H1 (cell line): ENCODE results near the gene PSME4. TPM values are rescaled to one million over a fixed set of nuclear protein-coding genes. Genes with fewer than 3 reads are reported as not detected.

Source experiments
- CTCF ChIP-seq, 3 experiments: IDR thresholded peaks; 1 replicate in 2 of 3; 2 replicates in 1 of 3; pipeline versions ENCODE4 v1.5.1 to v1.6.1; 2011; ENCODE audit warnings: low read length in 3 of 3, mild to moderate bottlenecking in 3 of 3, inconsistent platforms in 2 of 3, low read depth in 1 of 3, moderate library complexity in 1 of 3; ENCODE audit not compliant: insufficient read depth in 1 of 3; ENCODE audit errors: control extremely low read depth in 1 of 3
- EZH2 ChIP-seq: fragments of 200-600 bp; sonication (generic); IDR thresholded peaks from 2 replicates; pipeline ENCODE4 v1.7.1; 2012; ENCODE audit warnings: low read depth, mild to moderate bottlenecking, moderate library complexity, low read length, inconsistent platforms; ENCODE audit not compliant: severe bottlenecking
- KDM4A ChIP-seq: IDR thresholded peaks from one replicate; pipeline ENCODE4 v1.7.1; 2012; ENCODE audit warnings: low read depth, mild to moderate bottlenecking, moderate library complexity, low read length, inconsistent platforms; ENCODE audit not compliant: severe bottlenecking
- NANOG ChIP-seq: IDR thresholded peaks from 2 replicates; pipeline ENCODE4 v1.6.1; 2011; ENCODE audit warnings: low read length, low read depth, mild to moderate bottlenecking, inconsistent platforms; ENCODE audit not compliant: insufficient read depth, poor library complexity, severe bottlenecking
- RXRA ChIP-seq: IDR thresholded peaks from 2 replicates; pipeline ENCODE4 v1.6.1; 2011; ENCODE audit warnings: low read depth, mild to moderate bottlenecking, low read length, moderate library complexity; ENCODE audit not compliant: insufficient read depth
- SUZ12 ChIP-seq: fragments of 200-600 bp; sonication (generic); IDR thresholded peaks from 2 replicates; pipeline ENCODE4 v1.6.1; 2012; ENCODE audit warnings: mild to moderate bottlenecking, inconsistent platforms, low read length, moderate library complexity, mixed read lengths
- YY1 ChIP-seq: IDR thresholded peaks from 2 replicates; pipeline ENCODE4 v1.6.1; 2011; ENCODE audit warnings: low read depth, mild to moderate bottlenecking, low read length
- polyA plus RNA-seq, 7 experiments: library from polyadenylated mRNA; depleted of rRNA in 3 of 7; stranded (reverse) in 5 of 7; unstranded in 2 of 7; fragments of >200 nt in 5 of 7; fragments of 200-250 nt in 2 of 7; gene quantifications; 1 replicate in 5 of 7; 2 replicates in 1 of 7; 4 replicates in 1 of 7; pipeline versions ENCODE4 v1.2.1 to v1.2.3, GENCODE V29; 2011 to 2013; ENCODE audit warnings: missing spikeins in 2 of 7, mixed read lengths in 2 of 7
- total RNA-seq: library from RNA; stranded (reverse); fragmentation: NEBNext Ultra II Directional; extraction: Animal tissue kit (Norgen Biotek cat#: 25700); gene quantifications from 2 replicates; pipeline ENCODE4 v1.2.1, GENCODE V29; 2021
- TF ChIP-seq, protein P1 (sequence below): IDR thresholded peaks from 2 replicates; pipeline ENCODE4 v1.6.1; 2012; ENCODE audit warnings: low read length, inconsistent platforms

Gene PSME4
- total and polyA plus RNA-seq, 2 of the 8 experiments (the other 6 are each of a cell fraction or from before 2014, with no cell fraction given), result 42.2 to 116 TPM

GRCh38 chr2:53829273-53829979 lies 141.4 kb downstream of the PSME4 start (continued):
- TF ChIP-seq NANOG (no peak), YY1 (no peak), EZH2 (no peak), CTCF (IDR thresholded peaks at IDR 0.05; ENCODE audit: control extremely low read depth in 1 of 3, insufficient read depth in 1 of 3, low read depth in 1 of 3, low read length in 3 of 3) (no peak), KDM4A (no peak), RXRA (no peak), SUZ12 (no peak)
- TF ChIP-seq, protein P1, sequence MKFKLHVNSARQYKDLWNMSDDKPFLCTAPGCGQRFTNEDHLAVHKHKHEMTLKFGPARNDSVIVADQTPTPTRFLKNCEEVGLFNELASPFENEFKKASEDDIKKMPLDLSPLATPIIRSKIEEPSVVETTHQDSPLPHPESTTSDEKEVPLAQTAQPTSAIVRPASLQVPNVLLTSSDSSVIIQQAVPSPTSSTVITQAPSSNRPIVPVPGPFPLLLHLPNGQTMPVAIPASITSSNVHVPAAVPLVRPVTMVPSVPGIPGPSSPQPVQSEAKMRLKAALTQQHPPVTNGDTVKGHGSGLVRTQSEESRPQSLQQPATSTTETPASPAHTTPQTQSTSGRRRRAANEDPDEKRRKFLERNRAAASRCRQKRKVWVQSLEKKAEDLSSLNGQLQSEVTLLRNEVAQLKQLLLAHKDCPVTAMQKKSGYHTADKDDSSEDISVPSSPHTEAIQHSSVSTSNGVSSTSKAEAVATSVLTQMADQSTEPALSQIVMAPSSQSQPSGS, result no peak
